Muscle layer of colon (tissue), 2 donors: Measurements from ENCODE around the gene SAP30BP.

Experiments
- H3K27ac ChIP-seq: one replicate; pipeline ENCODE4 v1.7.0; 2013; ENCODE audit warnings: low read depth, mild to moderate bottlenecking, low read length, moderate library complexity
- H3K27me3 ChIP-seq, 2 donors: one replicate each; pipeline ENCODE4 v1.7.0; 2013; ENCODE audit warnings: low read length in 2 of 2, mild to moderate bottlenecking in 2 of 2; ENCODE audit not compliant: insufficient read depth in 2 of 2, control insufficient read depth in 1 of 2
- H3K36me3 ChIP-seq: one replicate; pipeline ENCODE4 v1.7.0; 2013; ENCODE audit warnings: mild to moderate bottlenecking, low read length; ENCODE audit not compliant: insufficient read depth
- H3K4me1 ChIP-seq: one replicate; pipeline ENCODE4 v1.7.0; 2013; ENCODE audit warnings: mild to moderate bottlenecking, low read length; ENCODE audit not compliant: insufficient read depth
- H3K4me3 ChIP-seq, 2 donors: one replicate each; pipeline ENCODE4 v1.7.0; 2013; ENCODE audit warnings: low read length in 2 of 2, low read depth in 1 of 2, mild to moderate bottlenecking in 1 of 2, moderate library complexity in 1 of 2
- H3K9ac ChIP-seq: one replicate; pipeline ENCODE4 v1.7.0; 2013; ENCODE audit warnings: low read length
- H3K9me3 ChIP-seq: one replicate; pipeline ENCODE4 v1.7.0; 2013; ENCODE audit warnings: mild to moderate bottlenecking, low read length
- donor health status: abdominal sarcoma.
- donor health status: Adenocarcinoma of cecum.

The SAP30BP gene

GRCh38 chr17:75666959-75667790, at the start of gene SAP30BP, which contains the start of gene RECQL5:
SAP30BP (plus strand) TSS chr17:75667338; CDS start chr17:75667373, 35 bp downstream.
RECQL5 (minus strand) TSS chr17:75667154; CDS start chr17:75666557, 597 bp downstream.
- Histone ChIP-seq H3K27me3 (no peaks in the 10 kb centered on the region), H3K27ac (peak within 1 kb of the TSS; percentile 84), H3K9ac (peak within 1 kb of the TSS; percentile 90), H3K9me3 (no peaks in the 10 kb centered on the region), H3K36me3 (peaks cover 32% of the 10 kb centered on the region), H3K4me1 (peaks cover 19% of the 10 kb centered on the region), H3K4me3 (peak within 1 kb of the TSS; percentile 88 to 96)

DNA sequence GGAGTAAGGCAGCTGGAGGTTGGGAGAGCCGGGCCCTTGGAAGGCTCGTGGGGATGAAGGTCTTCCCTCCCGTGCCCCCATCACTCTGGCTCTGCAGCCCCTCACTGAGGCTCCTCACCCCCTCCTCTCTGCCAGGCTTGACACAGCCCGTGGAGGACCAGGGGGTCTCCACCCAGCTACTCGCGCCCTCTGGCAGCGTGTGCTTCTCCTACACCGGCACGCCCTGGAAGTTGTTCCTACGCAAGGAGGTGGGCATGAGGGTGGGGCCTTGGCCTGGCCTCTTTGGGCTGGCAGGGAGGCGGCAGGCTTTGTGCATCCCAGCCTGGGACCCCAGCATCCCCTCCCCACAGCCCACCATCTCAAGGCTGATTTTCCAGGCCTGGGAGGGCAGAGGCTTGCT, 49.5 kb upstream of the SAP30BP start:
- no peak overlapping the region for H3K9ac ChIP-seq
- H3K36me3 ChIP-seq: peaks cover 37% of the 10 kb centered on the region

DNA sequence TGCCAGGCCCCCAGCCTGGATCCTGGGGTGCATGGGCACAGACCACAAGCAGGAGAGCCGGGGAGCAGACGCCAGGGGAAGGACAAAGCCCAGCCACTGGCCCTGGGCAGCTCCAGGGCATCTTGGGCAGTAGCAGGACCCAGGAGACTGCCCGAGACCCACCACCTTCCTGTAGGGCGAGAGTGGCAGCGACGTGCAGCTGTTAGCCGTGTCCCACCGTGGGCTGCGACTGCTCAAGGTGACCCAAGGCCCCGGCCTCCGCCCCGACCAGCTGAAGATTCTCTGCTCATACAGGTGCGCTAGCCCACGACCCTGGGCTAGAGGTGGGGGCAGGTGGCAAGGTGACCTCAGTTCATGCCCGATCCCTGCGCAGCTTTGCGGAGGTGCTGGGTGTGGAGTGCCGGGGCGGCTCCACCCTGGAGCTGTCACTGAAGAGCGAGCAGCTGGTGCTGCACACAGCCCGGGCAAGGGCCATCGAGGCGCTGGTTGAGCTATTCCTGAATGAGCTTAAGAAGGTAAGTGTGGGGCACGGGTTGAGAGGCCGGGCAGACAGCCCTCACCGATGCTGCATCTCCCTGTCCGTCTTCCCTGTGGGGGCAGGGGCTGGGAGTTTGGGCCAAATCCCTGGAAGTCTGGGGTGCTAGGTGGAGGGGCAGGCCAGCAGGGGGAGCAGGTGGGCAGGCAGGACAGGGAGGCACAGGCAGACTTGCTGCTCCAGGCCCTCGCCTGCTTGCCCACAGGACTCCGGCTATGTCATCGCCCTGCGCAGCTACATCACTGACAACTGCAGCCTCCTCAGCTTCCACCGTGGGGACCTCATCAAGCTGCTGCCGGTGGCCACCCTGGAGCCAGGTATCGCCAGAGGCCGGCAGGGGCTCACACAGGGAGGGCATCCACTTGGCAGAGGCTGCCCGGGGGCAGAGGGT, 47.4 kb upstream of the SAP30BP start:
- peaks cover 42% of the 10 kb centered on the region for H3K36me3 ChIP-seq
- H3K4me3 ChIP-seq: no peak overlapping the region
- H3K27me3 ChIP-seq: no peaks in the 10 kb centered on the region
- no peaks in the 10 kb centered on the region for H3K4me1 ChIP-seq
- H3K27ac ChIP-seq: no peak overlapping the region
- H3K9me3 ChIP-seq: no peaks in the 10 kb centered on the region
- no peak overlapping the region for H3K9ac ChIP-seq

More for the DNA sequence above, 49.5 kb upstream of the SAP30BP start:
- Histone ChIP-seq H3K9me3 (no peaks in the 10 kb centered on the region), H3K4me1 (no peaks in the 10 kb centered on the region), H3K4me3 (no peak overlapping the region), H3K27me3 (no peaks in the 10 kb centered on the region), H3K27ac (no peak overlapping the region)

DNA sequence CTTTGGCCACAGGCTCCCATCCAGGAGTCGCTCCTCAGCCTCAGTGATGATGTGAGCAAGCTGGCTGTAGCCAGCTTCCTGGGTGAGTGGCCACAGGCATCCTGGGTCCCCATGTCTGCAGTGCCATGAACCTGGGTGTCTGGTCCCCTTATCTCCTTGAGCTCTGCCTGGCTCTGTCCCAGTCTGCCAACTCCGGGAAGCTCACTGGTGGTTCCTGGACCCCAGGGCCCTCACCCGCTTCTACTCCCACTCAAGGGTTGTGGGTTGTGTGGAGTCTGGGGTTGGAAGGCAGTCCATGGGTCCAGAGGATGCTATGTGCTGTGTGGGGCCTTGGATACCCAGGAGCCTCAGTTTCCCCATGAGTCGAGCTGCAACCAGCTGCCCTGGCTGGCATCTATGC, 45.6 kb upstream of the SAP30BP start:
- no peaks in the 10 kb centered on the region for H3K27me3 ChIP-seq
- peaks cover 42% of the 10 kb centered on the region for H3K36me3 ChIP-seq
- H3K9me3 ChIP-seq: no peaks in the 10 kb centered on the region
- H3K4me1 ChIP-seq: no peaks in the 10 kb centered on the region
- H3K4me3 ChIP-seq: no peak overlapping the region
- no peak overlapping the region for H3K27ac ChIP-seq
- no peak overlapping the region for H3K9ac ChIP-seq

DNA sequence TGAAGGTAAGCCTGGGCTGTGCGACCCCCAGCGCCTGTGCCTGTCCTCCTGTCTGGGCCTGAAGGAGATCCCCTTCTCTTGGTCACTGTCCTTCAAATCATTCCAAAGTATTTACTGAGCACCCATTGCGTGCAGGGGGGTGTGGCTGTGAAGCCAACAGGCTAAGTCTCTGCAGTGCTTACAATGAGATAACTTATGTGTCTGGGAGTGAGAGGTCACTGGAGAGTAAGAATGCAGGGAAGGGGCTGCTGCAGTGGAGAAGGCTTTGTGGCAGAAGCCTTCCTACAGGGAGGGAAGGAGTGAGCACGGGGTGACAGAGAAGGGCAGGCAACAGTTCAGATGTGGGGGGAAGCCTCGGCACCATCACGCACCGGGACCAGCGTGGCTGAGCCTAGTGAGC, 45.1 kb upstream of the SAP30BP start:
- Histone ChIP-seq H3K27ac (no peak overlapping the region), H3K4me3 (no peak overlapping the region), H3K27me3 (no peaks in the 10 kb centered on the region), H3K36me3 (peaks cover 38% of the 10 kb centered on the region), H3K9ac (no peak overlapping the region), H3K4me1 (no peaks in the 10 kb centered on the region), H3K9me3 (no peaks in the 10 kb centered on the region)

DNA sequence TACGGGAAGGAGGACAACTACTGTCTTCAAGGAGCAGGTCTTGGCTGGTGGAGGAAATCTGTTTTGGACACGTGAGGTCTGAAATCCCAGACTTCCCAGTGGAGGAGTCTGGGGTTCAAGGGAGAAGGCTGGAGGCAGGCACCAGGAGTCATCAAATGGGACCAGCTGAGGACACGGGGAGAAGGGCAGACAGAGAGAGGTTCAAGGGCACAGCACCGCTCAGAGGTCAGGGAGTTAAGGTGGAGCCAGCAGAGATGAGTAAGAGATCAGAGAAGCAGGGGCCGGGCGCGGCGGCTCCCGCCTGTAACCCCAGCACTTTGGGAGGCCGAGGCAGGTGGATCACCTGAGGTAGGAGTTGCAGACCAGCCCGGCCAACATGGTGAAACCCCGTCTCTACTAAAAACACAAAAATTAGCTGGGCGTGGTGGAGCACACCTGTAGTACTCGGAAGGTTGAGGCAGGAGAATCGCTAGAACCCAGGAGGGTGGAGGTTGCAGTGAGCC, 44.3 kb upstream of the SAP30BP start:
- no peaks in the 10 kb centered on the region for H3K27me3 ChIP-seq
- H3K4me1 ChIP-seq: no peaks in the 10 kb centered on the region
- no peaks in the 10 kb centered on the region for H3K9me3 ChIP-seq
- H3K4me3 ChIP-seq: no peak overlapping the region
- no peak overlapping the region for H3K9ac ChIP-seq
- peaks cover 33% of the 10 kb centered on the region for H3K36me3 ChIP-seq
- no peak overlapping the region for H3K27ac ChIP-seq

GRCh38 chr17:75623386-75623785, 43.8 kb upstream of the SAP30BP start:
- H3K4me3 ChIP-seq: no peak overlapping the region
- no peak overlapping the region for H3K9ac ChIP-seq
- H3K9me3 ChIP-seq: no peaks in the 10 kb centered on the region
- H3K27me3 ChIP-seq: no peaks in the 10 kb centered on the region
- no peaks in the 10 kb centered on the region for H3K4me1 ChIP-seq
- H3K36me3 ChIP-seq: peaks cover 27% of the 10 kb centered on the region
- H3K27ac ChIP-seq: no peak overlapping the region

DNA sequence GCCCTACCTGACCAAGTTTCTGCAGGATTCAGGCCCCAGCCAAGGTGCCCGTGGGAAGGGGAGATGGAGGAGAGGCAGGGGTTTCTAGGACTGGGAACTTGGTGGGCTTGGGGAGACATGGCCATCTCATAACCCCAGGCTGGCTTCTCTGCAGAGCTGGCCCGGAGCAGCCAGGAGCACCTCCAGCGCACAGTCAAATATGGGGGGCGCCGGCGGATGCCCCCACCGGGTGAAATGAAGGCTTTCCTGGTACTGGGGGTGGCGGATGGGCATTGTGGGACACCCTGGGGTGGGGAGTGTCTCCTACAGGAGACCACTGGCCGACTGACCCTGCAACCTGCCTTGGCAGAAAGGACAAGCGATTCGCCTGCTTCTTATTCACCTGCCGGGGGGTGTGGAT, 43.1 kb upstream of the SAP30BP start:
- no peaks in the 10 kb centered on the region for H3K4me1 ChIP-seq
- no peak overlapping the region for H3K4me3 ChIP-seq
- peaks cover 24% of the 10 kb centered on the region for H3K36me3 ChIP-seq
- no peak overlapping the region for H3K9ac ChIP-seq
- no peaks in the 10 kb centered on the region for H3K9me3 ChIP-seq
- H3K27me3 ChIP-seq: no peaks in the 10 kb centered on the region
- no peak overlapping the region for H3K27ac ChIP-seq

GRCh38 chr17:75624714-75625345, 42.3 kb upstream of the SAP30BP start:
- Histone ChIP-seq H3K36me3 (peaks cover 24% of the 10 kb centered on the region), H3K27ac (no peak overlapping the region), H3K9me3 (no peaks in the 10 kb centered on the region), H3K4me1 (no peaks in the 10 kb centered on the region), H3K4me3 (no peak overlapping the region), H3K27me3 (no peaks in the 10 kb centered on the region), H3K9ac (no peak overlapping the region)

DNA sequence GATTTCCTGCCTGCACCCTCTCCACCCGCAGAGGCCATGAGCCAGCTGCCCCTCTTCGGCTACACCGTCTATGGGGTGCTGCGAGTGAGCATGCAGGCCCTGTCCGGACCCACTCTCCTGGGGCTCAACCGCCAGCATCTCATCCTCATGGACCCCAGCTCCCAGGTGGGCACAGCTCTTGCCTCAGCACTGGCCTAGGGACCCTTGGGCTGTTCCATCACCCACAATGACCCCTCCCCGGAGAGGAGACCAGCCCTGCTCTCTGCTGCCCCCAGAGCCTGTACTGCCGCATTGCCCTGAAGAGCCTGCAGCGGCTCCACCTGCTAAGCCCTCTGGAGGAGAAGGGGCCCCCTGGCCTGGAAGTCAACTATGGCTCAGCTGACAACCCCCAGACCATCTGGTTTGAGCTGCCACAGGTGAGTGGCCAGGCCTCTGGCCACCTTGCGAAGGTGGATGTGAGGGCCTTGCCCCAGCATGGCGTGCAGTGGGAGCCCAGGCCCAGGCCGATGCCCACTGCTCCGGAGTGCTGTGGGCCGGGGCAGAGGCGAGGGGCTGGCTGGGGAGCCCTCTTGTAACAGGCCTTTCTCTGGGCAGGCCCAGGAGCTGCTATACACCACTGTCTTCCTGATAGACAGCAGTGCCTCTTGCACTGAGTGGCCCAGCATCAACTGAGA, 41.2 kb upstream of the SAP30BP start:
- H3K4me1 ChIP-seq: no peaks in the 10 kb centered on the region
- H3K9ac ChIP-seq: no peak overlapping the region
- H3K4me3 ChIP-seq: no peak overlapping the region
- no peak overlapping the region for H3K27ac ChIP-seq
- no peaks in the 10 kb centered on the region for H3K9me3 ChIP-seq
- peaks cover 13% of the 10 kb centered on the region for H3K36me3 ChIP-seq
- H3K27me3 ChIP-seq: no peaks in the 10 kb centered on the region
